Endothelial cell (in vitro differentiated cells): ENCODE measurements around the gene KIF13A. TPM values are rescaled to one million over a fixed set of nuclear protein-coding genes. Genes with fewer than 3 reads are reported as not detected.
A peak's percentile ranks its signal among the peaks of the same experiment; 100 is the strongest.

Experiments
- DNase-seq: peaks from one replicate; pipeline ENCODE4 v3.0.0; 2021; ENCODE audit warnings: low spot score
- H3K27ac Mint-ChIP-seq: one replicate; pipeline ENCODE4 v1.8.0; 2021; ENCODE audit warnings: mixed read lengths, inconsistent platforms; ENCODE audit not compliant: unreplicated experiment
- H3K27me3 Mint-ChIP-seq: one replicate; pipeline ENCODE4 v1.8.0; 2021; ENCODE audit warnings: mild to moderate bottlenecking, moderate library complexity, mixed read lengths, inconsistent platforms; ENCODE audit not compliant: unreplicated experiment
- H3K36me3 Mint-ChIP-seq: one replicate; pipeline ENCODE4 v1.8.0; 2021; ENCODE audit warnings: mild to moderate bottlenecking, low read depth, mixed read lengths, inconsistent platforms; ENCODE audit not compliant: unreplicated experiment
- H3K4me1 Mint-ChIP-seq: one replicate; pipeline ENCODE4 v1.8.0; 2021; ENCODE audit warnings: mild to moderate bottlenecking, mixed read lengths, inconsistent platforms; ENCODE audit not compliant: unreplicated experiment
- H3K4me3 Mint-ChIP-seq: one replicate; pipeline ENCODE4 v1.8.0; 2021; ENCODE audit warnings: mild to moderate bottlenecking, mixed read lengths, inconsistent platforms; ENCODE audit not compliant: unreplicated experiment
- H3K9me3 Mint-ChIP-seq: one replicate; pipeline ENCODE4 v1.8.0; 2021; ENCODE audit warnings: mixed read lengths, inconsistent platforms; ENCODE audit not compliant: unreplicated experiment
- total RNA-seq: library from RNA; stranded (reverse); fragmentation: NEBNext Ultra II Directional; extraction: Animal tissue kit (Norgen Biotek cat#: 25700); gene quantifications from one replicate; pipeline ENCODE4 v1.2.1, GENCODE V29; 2021; ENCODE audit not compliant: unreplicated experiment
- TF ChIP-seq, protein P1 (sequence below): fragments of 200-600 bp; sonication (generic); IDR thresholded peaks from one replicate; pipeline ENCODE4 v1.5.0; 2021; ENCODE audit warnings: antibody characterized with exemption; ENCODE audit not compliant: unreplicated experiment

KIF13A gene
- total RNA-seq, 1 donor from 2014 or later, result 139 TPM

DNA sequence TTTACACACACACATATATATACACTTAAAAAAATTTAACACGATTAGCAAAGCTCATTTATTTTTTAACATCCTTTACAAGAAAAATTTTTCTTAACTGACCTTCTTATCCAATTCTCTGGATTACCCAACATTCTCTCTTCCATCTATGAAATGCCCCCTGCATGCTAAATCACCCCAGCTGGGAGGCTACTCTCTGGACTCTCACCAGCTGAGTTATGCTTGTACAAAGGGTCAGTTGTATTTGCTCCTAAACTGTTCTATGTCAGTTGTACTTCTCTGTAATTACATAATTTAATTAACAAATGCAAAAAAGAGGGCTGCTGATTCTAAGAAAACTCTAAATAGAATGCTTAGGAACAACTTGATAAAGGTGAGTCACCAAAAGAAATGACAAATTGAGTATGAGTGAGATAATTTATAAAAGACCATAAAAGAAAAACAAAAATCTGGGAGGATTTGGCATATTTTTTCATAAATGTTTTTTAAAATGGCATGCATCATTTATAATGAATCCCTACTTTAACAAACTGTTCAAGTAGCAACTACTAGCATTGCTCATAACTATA lies 120.5 kb downstream of the KIF13A start:
- no peaks in the 10 kb centered on the region for H3K9me3 Mint-ChIP-seq
- H3K27ac Mint-ChIP-seq, result no peak overlapping the region
- TF ChIP-seq, protein P1, sequence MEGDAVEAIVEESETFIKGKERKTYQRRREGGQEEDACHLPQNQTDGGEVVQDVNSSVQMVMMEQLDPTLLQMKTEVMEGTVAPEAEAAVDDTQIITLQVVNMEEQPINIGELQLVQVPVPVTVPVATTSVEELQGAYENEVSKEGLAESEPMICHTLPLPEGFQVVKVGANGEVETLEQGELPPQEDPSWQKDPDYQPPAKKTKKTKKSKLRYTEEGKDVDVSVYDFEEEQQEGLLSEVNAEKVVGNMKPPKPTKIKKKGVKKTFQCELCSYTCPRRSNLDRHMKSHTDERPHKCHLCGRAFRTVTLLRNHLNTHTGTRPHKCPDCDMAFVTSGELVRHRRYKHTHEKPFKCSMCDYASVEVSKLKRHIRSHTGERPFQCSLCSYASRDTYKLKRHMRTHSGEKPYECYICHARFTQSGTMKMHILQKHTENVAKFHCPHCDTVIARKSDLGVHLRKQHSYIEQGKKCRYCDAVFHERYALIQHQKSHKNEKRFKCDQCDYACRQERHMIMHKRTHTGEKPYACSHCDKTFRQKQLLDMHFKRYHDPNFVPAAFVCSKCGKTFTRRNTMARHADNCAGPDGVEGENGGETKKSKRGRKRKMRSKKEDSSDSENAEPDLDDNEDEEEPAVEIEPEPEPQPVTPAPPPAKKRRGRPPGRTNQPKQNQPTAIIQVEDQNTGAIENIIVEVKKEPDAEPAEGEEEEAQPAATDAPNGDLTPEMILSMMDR, result no peak
- H3K36me3 Mint-ChIP-seq, result peaks cover 39% of the 10 kb centered on the region
- DNase-seq, result no peak
- H3K4me1 Mint-ChIP-seq, result peaks cover 31% of the 10 kb centered on the region
- peaks cover 2% of the 10 kb centered on the region for H3K27me3 Mint-ChIP-seq
- no peak overlapping the region for H3K4me3 Mint-ChIP-seq

DNA sequence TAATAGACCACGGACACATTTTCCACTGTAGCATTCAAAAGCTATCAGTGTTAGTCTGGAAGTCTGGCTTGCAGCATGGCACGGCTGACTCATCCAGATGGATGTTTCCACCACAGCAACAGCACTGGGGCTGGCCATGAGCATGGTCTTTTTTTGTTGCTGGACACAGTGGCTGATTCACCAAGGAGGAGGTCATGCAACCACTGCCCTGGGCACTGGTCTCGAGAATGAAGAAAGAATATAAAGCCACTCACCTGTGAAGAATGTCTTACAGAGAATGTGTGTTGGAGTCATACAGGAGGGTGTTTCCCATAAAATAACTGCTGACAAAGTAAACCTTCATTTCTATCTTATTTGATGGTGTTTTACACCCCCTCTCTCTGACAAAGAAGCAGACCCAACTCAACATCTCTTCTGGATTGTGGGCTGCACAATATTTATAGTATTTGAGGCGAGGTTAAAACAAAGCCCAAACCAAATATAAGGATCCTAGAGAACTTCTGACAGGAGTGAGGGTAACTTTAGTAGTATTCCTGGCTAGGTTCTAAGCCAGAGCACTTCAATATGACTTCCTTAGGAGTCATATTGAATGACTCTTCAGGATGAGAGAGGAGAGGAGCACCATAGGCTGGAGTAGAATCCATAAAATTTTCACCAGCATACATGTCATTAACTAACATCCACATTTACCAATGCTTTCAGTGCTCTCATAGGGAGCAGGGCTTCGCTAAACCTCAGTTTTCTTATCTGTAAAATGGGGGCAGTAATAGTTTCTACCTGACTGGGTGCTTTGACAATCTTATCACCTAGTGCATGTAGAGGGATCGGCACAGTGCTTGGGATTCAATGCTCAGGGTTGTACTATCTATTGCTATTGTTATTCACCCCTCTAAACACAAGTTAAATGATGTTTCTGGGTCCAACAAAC lies 121.4 kb downstream of the KIF13A start:
- peaks cover 33% of the 10 kb centered on the region for H3K36me3 Mint-ChIP-seq
- DNase-seq, result no peak
- H3K4me3 Mint-ChIP-seq, result peak overlapping the region; percentile 13
- no peaks in the 10 kb centered on the region for H3K9me3 Mint-ChIP-seq
- peaks cover 2% of the 10 kb centered on the region for H3K27me3 Mint-ChIP-seq
- H3K27ac Mint-ChIP-seq, result no peak overlapping the region
- peaks cover 29% of the 10 kb centered on the region for H3K4me1 Mint-ChIP-seq
- TF ChIP-seq, protein P1, result no peak

DNA sequence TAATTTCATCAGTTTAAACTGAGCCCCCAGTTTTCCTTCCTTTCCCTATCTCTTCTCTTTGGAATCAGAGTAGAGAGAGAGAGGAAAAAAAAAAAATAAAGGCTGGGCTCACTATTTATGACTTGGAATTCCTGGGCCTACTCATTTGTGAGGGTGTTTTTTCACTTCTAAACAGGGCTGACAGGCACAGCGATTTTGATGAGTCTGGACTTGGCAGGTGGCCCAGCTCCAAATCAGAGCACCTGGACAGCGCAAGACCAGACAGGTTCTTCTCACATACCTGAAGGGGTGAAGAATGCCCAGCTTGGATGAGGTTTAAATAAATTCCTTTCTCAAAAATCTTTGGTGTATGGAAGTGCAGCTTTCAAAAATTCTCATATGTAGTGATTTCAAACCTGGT lies 122.2 kb downstream of the KIF13A start:
- peaks cover 23% of the 10 kb centered on the region for H3K4me1 Mint-ChIP-seq
- H3K27me3 Mint-ChIP-seq, result peaks cover 2% of the 10 kb centered on the region
- no peak for DNase-seq
- H3K27ac Mint-ChIP-seq, result no peak overlapping the region
- H3K36me3 Mint-ChIP-seq, result peaks cover 28% of the 10 kb centered on the region
- H3K9me3 Mint-ChIP-seq, result no peaks in the 10 kb centered on the region
- no peak overlapping the region for H3K4me3 Mint-ChIP-seq
- TF ChIP-seq, protein P1, result no peak

DNA sequence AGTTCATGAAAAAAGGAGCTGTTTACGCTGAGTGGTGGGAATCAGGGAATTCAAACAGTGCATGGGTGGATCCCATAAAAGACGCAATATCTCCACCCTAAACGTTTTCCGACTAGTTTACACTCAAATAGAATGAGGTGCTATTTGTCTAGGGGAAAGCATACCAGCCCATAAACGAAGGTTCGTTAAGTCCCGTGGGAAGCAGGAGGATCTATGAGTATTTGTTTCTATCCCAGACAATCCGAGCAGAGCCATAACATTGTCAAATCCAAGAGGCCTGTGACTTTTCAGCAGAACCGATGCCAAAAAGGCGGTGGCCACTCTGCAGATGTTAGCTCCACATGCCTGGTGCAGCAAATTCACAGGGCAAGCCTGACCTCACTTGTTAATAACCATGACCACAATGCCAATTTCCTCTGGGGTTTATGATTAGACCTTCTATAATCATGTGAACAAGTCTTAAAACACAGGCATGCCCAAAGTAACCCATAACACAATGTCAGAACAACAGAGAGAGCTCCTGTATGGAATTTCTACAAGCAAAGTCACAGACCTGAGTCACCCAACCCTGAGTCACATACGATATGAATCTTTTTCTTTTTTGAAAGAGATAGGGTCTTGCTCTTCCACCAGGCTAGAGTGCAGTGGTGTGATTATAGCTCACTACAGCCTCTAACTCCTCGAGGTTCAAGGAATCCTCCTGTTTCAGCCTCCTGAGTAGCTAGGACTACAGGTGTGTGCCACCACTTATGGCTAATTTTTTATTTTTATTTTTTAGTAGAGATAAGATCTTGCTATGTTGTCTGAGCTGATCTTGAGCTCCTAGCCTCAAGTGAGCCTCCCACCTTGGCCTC lies 123.3 kb downstream of the KIF13A start:
- TF ChIP-seq, protein P1, result no peak
- Mint-ChIP-seq H3K9me3 (no peaks in the 10 kb centered on the region), H3K27me3 (peaks cover 9% of the 10 kb centered on the region), H3K27ac (peak overlapping the region; percentile 31), H3K4me3 (no peak overlapping the region), H3K4me1 (peaks cover 13% of the 10 kb centered on the region), H3K36me3 (peaks cover 21% of the 10 kb centered on the region)
- no peak for DNase-seq
